Activated naive CD4-positive, alpha-beta T cell treated with anti-CD3 and anti-CD28 coated beads, Interleukin-2, amount 50 U/mL, for 72 hours (primary cell): Measurements from ENCODE around the gene OGFRL1. TPM values are rescaled to one million over a fixed set of nuclear protein-coding genes. Genes with fewer than 3 reads are reported as not detected.

ENCODE experiments used
- ATAC-seq, 2 donors: fragments of 150-1000 bp; cut with Tn5 transposase; 2 replicates each; pipeline ENCODE4 v1.10.0; 2021; ENCODE audit warnings: mild to moderate bottlenecking in 2 of 2, moderate library complexity in 2 of 2
- DNase-seq, 2 donors: peaks; one replicate each; pipeline ENCODE4 v3.0.0; 2021 to 2022; ENCODE audit warnings: low spot score in 2 of 2
- H3K27ac Mint-ChIP-seq, 2 donors: one replicate each; pipeline ENCODE4 v1.8.0; 2022; ENCODE audit warnings: mild to moderate bottlenecking in 2 of 2, mixed read lengths in 2 of 2
- H3K36me3 Mint-ChIP-seq, 2 donors: one replicate each; pipeline ENCODE4 v1.8.0; 2022; ENCODE audit warnings: mixed read lengths in 2 of 2
- H3K9me3 Mint-ChIP-seq, 2 donors: one replicate each; pipeline ENCODE4 v1.8.0; 2022; ENCODE audit warnings: mixed read lengths in 2 of 2
- total RNA-seq, 2 donors: library from RNA; stranded (reverse); gene quantifications; one replicate each; pipeline ENCODE4 v1.2.3, GENCODE V29; 2022

OGFRL1 gene
- total RNA-seq, 2 donors from 2014 or later = 1.3 to 4.2 TPM

- Mint-ChIP-seq H3K9me3 (no peaks in the 10 kb centered on the region), H3K27ac (peak overlapping the region in 1 of 2 donors; percentile 25), H3K36me3 (no peaks in the 10 kb centered on the region)
- DNase-seq = no peak
- ATAC-seq = no peak
These were observed 57.7 kb downstream of the OGFRL1 start for GRCh38 chr6:71346334-71346694.

GRCh38 chr6:71347119-71347518 lies 58.5 kb downstream of the OGFRL1 start:
- ATAC-seq (no peak), DNase-seq (no peak)
- Mint-ChIP-seq H3K9me3 (no peaks in the 10 kb centered on the region), H3K27ac (no peak overlapping the region), H3K36me3 (no peaks in the 10 kb centered on the region)

GRCh38 chr6:71349395-71349794 lies 60.8 kb downstream of the OGFRL1 start:
- no peaks in the 10 kb centered on the region for H3K9me3 Mint-ChIP-seq
- ATAC-seq (no peak), DNase-seq (no peak)
- H3K36me3 Mint-ChIP-seq = no peaks in the 10 kb centered on the region
- H3K27ac Mint-ChIP-seq = no peak overlapping the region

- no peak for ATAC-seq
- DNase-seq = no peak
- no peak overlapping the region for H3K27ac Mint-ChIP-seq
- H3K36me3 Mint-ChIP-seq = no peaks in the 10 kb centered on the region
- no peaks in the 10 kb centered on the region for H3K9me3 Mint-ChIP-seq
These were observed 61.5 kb downstream of the OGFRL1 start for GRCh38 chr6:71349976-71350615.

GRCh38 chr6:71351190-71351589 lies 62.6 kb downstream of the OGFRL1 start:
- Mint-ChIP-seq H3K27ac (no peak overlapping the region), H3K36me3 (no peaks in the 10 kb centered on the region), H3K9me3 (no peaks in the 10 kb centered on the region)
- DNase-seq (no peak), ATAC-seq (no peak)
